RPMI7951 (cell line): ENCODE measurements around the gene CHRM1. TPM values are rescaled to one million over a fixed set of nuclear protein-coding genes. Genes with fewer than 3 reads are reported as not detected.
"Not testable (repeated sequence)": the region's sequence is repeated elsewhere in the genome, so short reads cannot be mapped to it uniquely, and the experiment has no call there.

Source experiments
- DNase-seq: peaks from one replicate; pipeline ENCODE4 v3.0.0-alpha.2; 2012; ENCODE audit warnings: low read depth
- total RNA-seq: library from RNA; depleted of rRNA; stranded (reverse); fragments of >200 nt; shearing (Covaris generic); gene quantifications from 2 replicates; pipeline ENCODE4 v1.2.3, GENCODE V29; 2014; rRNA removed

The CHRM1 gene
- total RNA-seq, 1 experiment from 2014 or later: not detected

DNA sequence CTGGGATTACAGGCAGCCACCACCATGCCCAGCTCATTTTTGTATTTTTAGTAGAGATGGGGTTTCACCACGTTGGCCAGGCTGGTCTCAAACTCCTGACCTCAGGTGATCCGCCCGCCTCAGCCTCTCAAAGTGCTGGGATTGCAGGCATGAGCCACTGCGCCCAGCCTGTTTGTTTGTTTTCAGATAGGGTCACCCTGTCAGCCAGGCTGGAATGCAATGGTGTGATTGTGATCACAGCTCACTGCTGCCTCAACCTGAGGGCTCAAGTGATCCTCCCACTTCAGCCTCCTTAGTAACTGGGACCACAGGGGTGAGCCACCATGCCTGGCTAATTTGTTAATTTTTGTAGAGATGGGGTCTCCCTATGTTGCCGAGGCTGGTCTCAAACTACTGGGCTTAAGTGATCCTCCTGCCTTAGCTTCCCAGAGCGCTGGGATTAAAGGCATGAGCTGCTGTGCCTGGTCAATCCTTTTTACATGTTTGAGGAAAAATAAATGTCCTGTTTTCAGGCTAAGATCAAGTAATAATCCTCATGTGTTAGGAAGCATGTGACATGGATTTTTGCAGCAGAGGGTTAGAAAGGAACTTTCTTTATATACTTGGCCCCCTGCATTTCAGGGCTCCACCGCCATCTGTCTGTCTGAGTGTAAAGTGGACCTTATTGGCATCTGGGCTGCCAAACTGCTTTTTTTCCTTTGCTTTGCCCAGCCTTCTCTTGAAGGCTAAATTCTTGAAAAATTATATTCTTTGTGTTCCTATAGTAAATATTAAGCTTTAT is 45.3 kb downstream of the CHRM1 start:
- DNase-seq: no peak

- DNase-seq: no peak
These were observed 46.3 kb downstream of the CHRM1 start for GRCh38 chr11:62874851-62875250.

DNA sequence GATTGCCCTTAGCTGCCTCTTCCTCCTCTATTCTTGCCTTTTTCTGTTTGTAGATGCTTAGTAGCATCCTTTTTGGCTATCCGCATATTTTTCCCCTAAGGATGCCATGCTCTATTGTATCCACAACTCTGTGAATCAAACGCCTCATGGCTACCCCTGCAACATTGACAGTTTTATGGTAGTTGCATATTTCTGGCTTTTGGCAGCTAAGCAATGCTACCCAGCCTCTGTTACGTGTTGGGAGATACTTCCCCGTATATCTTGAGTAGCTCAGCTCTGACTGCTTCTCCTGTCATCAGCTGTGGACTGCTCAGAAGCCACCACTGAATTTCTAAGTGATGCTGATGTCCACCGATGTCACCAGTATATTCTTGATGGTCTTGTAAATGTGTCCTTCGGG is 55.5 kb downstream of the CHRM1 start:
- no peak for DNase-seq

- no peak for DNase-seq
These were observed 57.4 kb downstream of the CHRM1 start for GRCh38 chr11:62863687-62864335.

- not testable (repeated sequence) for DNase-seq
These were observed 59.5 kb downstream of the CHRM1 start for GRCh38 chr11:62861564-62862192.

- DNase-seq: no peak
These were observed 60.2 kb downstream of the CHRM1 start for GRCh38 chr11:62860835-62861563.

DNA sequence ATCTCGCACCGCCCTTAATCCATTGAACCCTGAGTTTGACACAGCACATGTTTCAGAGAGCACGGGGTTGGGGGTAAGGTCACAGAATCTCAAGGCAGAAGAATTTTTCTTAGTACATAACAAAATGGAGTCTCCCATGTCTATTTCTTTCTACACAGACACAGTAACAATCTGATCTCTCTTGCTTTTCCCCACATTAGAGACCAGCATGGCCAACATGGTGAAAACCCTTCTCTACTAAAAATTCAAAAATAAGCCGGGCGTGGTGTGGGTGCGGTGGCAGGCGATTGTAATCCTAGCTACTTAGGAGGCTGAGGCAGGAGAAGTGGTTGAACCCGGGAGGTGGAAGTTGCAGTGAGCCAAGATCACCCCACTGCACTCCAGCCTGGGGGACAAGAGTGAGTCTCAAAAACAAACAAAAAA is 61.9 kb downstream of the CHRM1 start:
- not testable (repeated sequence) for DNase-seq

Other genes starting within 250 kb of the CHRM1 start
- 19.6 and 26.6 TPM in 2 replicates for gene UQCC3, start 249.7 kb downstream of the CHRM1 start, total RNA-seq
- gene LBHD1, start 249.1 kb downstream of the CHRM1 start, total RNA-seq: 4.6 and 6.1 TPM in 2 replicates
- gene UBXN1, start 242.3 kb downstream of the CHRM1 start, total RNA-seq: 107 and 128 TPM in 2 replicates
- gene LRRN4CL, start 231.8 kb downstream of the CHRM1 start, total RNA-seq: 6.0 and 6.2 TPM in 2 replicates
- 65.0 and 71.0 TPM in 2 replicates for gene BSCL2, start 213.9 kb downstream of the CHRM1 start, total RNA-seq
- not detected in 2 replicates for gene GNG3, start 213.7 kb downstream of the CHRM1 start, total RNA-seq
- 10.2 and 11.8 TPM in 2 replicates for gene HNRNPUL2, start 193.9 kb downstream of the CHRM1 start, total RNA-seq
- gene TTC9C, start 192.9 kb downstream of the CHRM1 start, total RNA-seq: 56.6 and 68.4 TPM in 2 replicates
- gene ZBTB3, start 167.2 kb downstream of the CHRM1 start, total RNA-seq: 10.1 and 11.4 TPM in 2 replicates
- 182 and 189 TPM in 2 replicates for gene POLR2G, start 159.8 kb downstream of the CHRM1 start, total RNA-seq
- gene TAF6L, start 150.0 kb downstream of the CHRM1 start, total RNA-seq: 15.1 and 18.1 TPM in 2 replicates
- 88.3 and 110 TPM in 2 replicates for gene TMEM179B, start 134.0 kb downstream of the CHRM1 start, total RNA-seq
- gene TMEM223, start 129.4 kb downstream of the CHRM1 start, total RNA-seq: 41.0 and 55.3 TPM in 2 replicates
- 24.9 and 26.1 TPM in 2 replicates for gene NXF1, start 115.9 kb downstream of the CHRM1 start, total RNA-seq
- gene STX5, start 89.3 kb downstream of the CHRM1 start, total RNA-seq: 40.7 and 43.1 TPM in 2 replicates
- gene TEX54, start 88.5 kb downstream of the CHRM1 start, total RNA-seq: not detected in 2 replicates
- gene WDR74, start 81.8 kb downstream of the CHRM1 start, total RNA-seq: 61.3 and 80.4 TPM in 2 replicates
- 85.2 and 94.7 TPM in 2 replicates for gene SLC3A2, start 40.5 kb downstream of the CHRM1 start, total RNA-seq
- not detected in 2 replicates for gene SLC22A6, start 63.6 kb upstream of the CHRM1 start, total RNA-seq
- gene SLC22A8, start 94.5 kb upstream of the CHRM1 start, total RNA-seq: not detected in 2 replicates
- not detected in 2 replicates for gene SLC22A24, start 222.9 kb upstream of the CHRM1 start, total RNA-seq